H1 (cell line): ENCODE results near the gene SESN1. TPM values are rescaled to one million over a fixed set of nuclear protein-coding genes. Genes with fewer than 3 reads are reported as not detected.

Source experiments
- CBX5 ChIP-seq: fragments of 300-800, 300-1000 bp; sonication (generic); IDR thresholded peaks from 2 replicates; pipeline ENCODE4 v1.7.1; 2016; ENCODE audit warnings: antibody characterized with exemption, low read length, low read depth
- NANOG ChIP-seq: IDR thresholded peaks from 2 replicates; pipeline ENCODE4 v1.6.1; 2011; ENCODE audit warnings: low read length, low read depth, mild to moderate bottlenecking, inconsistent platforms; ENCODE audit not compliant: insufficient read depth, poor library complexity, severe bottlenecking
- PHF8 ChIP-seq: fragments of 200-600 bp; sonication (generic); conservative IDR thresholded peaks from 2 replicates; pipeline ENCODE4 v1.7.1; 2012; ENCODE audit warnings: low read depth, mild to moderate bottlenecking, inconsistent platforms, low read length, moderate library complexity
- polyA plus RNA-seq, 7 experiments: library from polyadenylated mRNA; depleted of rRNA in 3 of 7; stranded (reverse) in 5 of 7; unstranded in 2 of 7; fragments of >200 nt in 5 of 7; fragments of 200-250 nt in 2 of 7; gene quantifications; 1 replicate in 5 of 7; 2 replicates in 1 of 7; 4 replicates in 1 of 7; pipeline versions ENCODE4 v1.2.1 to v1.2.3, GENCODE V29; 2011 to 2013; ENCODE audit warnings: missing spikeins in 2 of 7, mixed read lengths in 2 of 7
- total RNA-seq: library from RNA; stranded (reverse); fragmentation: NEBNext Ultra II Directional; extraction: Animal tissue kit (Norgen Biotek cat#: 25700); gene quantifications from 2 replicates; pipeline ENCODE4 v1.2.1, GENCODE V29; 2021

Gene SESN1
- total and polyA plus RNA-seq, 2 of the 8 experiments (the other 6 are each of a cell fraction or from before 2014, with no cell fraction given), result 12.8 to 15.6 TPM

DNA sequence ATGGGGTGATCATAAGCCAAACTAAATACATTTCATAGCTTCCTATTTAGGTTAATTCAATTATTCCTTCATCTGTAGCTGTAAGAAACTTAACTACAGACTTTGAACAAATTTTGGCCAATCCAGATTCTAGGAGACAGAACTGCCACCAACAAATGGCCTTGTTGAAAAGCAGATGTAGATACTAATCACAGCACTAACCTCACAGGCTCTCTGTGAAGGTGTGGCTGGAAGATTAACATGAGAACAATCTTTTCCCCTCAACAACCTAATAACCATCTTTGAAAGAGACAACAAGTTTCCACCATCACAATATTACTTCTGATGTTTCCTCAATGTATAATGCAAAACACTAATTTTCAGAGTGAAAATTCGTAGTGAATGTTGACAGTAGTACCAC, 87.8 kb downstream of the SESN1 start (continued):
- TF ChIP-seq NANOG, result no peak
- no peak for TF ChIP-seq PHF8
- TF ChIP-seq CBX5, result no peak
